Epithelial cell of esophagus (primary cell): ENCODE data around the gene RNF186.
A peak's percentile ranks its signal among the peaks of the same experiment; 100 is the strongest.

Source experiments
- DNase-seq: peaks from one replicate; pipeline ENCODE4 v3.0.0; 2010; ENCODE audit warnings: low read depth
- H3K4me3 ChIP-seq: 2 replicates; pipeline ENCODE4 v1.5.1; 2011; ENCODE audit warnings: mild to moderate bottlenecking, low read length, control low read depth
- CTCF ChIP-seq: IDR thresholded peaks from 2 replicates; pipeline ENCODE4 v1.5.1; 2011; ENCODE audit warnings: low read depth, mild to moderate bottlenecking, low read length, control low read depth, inconsistent platforms; ENCODE audit not compliant: insufficient read depth; ENCODE audit errors: missing control alignments

The RNF186 gene

GRCh38 chr1:19772053-19772452, 43.0 kb downstream of the RNF186 start:
- no peak for TF ChIP-seq CTCF
- no peak overlapping the region for H3K4me3 ChIP-seq
- no peak for DNase-seq

GRCh38 chr1:19771350-19771749, 43.7 kb downstream of the RNF186 start:
- no peak for DNase-seq
- no peak for TF ChIP-seq CTCF
- no peak overlapping the region for H3K4me3 ChIP-seq

GRCh38 chr1:19770436-19771190, 44.5 kb downstream of the RNF186 start:
- DNase-seq = no peak
- no peak overlapping the region for H3K4me3 ChIP-seq
- TF ChIP-seq CTCF = no peak

- no peak for TF ChIP-seq CTCF
- H3K4me3 ChIP-seq = no peak overlapping the region
- DNase-seq = no peak
These were observed 45.7 kb downstream of the RNF186 start for GRCh38 chr1:19769211-19769932.

- no peak overlapping the region for H3K4me3 ChIP-seq
- no peak for TF ChIP-seq CTCF
- no peak for DNase-seq
These were observed 46.5 kb downstream of the RNF186 start for GRCh38 chr1:19768353-19769210.

GRCh38 chr1:19765623-19766022, 49.5 kb downstream of the RNF186 start:
- H3K4me3 ChIP-seq = no peak overlapping the region
- TF ChIP-seq CTCF = no peak
- peak; percentile 92 for DNase-seq
